AG10803 (cell line): ENCODE measurements around the gene CADM1.

Experiments used
- DNase-seq: peaks from one replicate; pipeline ENCODE4 v3.0.0; 2010; ENCODE audit warnings: low read depth
- H3K4me3 ChIP-seq: 2 replicates; pipeline ENCODE4 v1.5.1; 2011; ENCODE audit warnings: mild to moderate bottlenecking, low read length, control low read depth
- TF ChIP-seq, protein P1 (sequence below): conservative IDR thresholded peaks from 2 replicates; pipeline ENCODE4 v1.5.1; 2011; ENCODE audit warnings: mild to moderate bottlenecking, low read length, control low read depth, inconsistent platforms

Gene CADM1

GRCh38 chr11:115166820-115167219 lies 337.4 kb downstream of the CADM1 start:
- TF ChIP-seq, protein P1, sequence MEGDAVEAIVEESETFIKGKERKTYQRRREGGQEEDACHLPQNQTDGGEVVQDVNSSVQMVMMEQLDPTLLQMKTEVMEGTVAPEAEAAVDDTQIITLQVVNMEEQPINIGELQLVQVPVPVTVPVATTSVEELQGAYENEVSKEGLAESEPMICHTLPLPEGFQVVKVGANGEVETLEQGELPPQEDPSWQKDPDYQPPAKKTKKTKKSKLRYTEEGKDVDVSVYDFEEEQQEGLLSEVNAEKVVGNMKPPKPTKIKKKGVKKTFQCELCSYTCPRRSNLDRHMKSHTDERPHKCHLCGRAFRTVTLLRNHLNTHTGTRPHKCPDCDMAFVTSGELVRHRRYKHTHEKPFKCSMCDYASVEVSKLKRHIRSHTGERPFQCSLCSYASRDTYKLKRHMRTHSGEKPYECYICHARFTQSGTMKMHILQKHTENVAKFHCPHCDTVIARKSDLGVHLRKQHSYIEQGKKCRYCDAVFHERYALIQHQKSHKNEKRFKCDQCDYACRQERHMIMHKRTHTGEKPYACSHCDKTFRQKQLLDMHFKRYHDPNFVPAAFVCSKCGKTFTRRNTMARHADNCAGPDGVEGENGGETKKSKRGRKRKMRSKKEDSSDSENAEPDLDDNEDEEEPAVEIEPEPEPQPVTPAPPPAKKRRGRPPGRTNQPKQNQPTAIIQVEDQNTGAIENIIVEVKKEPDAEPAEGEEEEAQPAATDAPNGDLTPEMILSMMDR = no peak
- H3K4me3 ChIP-seq = no peak overlapping the region
- no peak for DNase-seq

DNA sequence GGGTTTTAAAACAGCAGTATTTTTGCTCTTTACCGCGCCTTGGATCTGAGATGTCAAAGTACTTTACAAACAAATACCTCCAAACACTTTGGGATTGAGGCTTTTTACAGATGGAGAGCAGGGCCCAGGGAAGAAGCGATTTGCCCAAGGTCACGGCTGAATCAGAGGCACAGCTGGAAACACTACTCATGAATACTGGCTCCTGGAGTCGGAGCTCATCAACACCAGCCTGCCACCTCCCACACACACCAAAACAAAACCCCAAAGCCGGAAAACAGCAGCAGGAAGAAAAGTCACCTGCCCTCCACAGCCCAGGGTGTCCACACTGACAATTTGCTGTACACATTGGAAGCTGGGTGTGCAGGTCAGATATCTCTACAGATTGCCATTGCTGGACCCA lies 339.4 kb downstream of the CADM1 start:
- H3K4me3 ChIP-seq = no peak overlapping the region
- DNase-seq = peak; percentile 13
- TF ChIP-seq, protein P1 = no peak

DNA sequence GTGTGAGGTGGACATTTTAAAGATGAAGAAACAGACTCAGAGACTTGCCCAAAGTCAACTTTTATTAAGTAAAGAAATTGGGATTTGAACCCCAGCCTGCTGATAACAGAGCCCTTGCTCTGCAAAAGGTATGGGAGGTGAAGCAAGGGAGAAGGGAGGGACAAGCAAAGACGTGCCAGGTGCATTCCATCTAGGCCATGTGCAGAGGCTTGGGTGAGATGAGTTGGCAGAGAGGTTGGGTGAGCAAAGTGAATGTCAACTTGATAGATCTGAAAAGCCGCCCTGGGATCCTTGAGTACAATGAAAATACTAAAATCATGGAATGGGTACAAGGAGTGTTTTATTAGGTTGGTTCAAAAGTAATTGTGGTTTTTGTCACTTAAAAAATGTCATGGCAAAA lies 341.3 kb downstream of the CADM1 start:
- H3K4me3 ChIP-seq = no peak overlapping the region
- DNase-seq = no peak
- TF ChIP-seq, protein P1 = no peak

DNA sequence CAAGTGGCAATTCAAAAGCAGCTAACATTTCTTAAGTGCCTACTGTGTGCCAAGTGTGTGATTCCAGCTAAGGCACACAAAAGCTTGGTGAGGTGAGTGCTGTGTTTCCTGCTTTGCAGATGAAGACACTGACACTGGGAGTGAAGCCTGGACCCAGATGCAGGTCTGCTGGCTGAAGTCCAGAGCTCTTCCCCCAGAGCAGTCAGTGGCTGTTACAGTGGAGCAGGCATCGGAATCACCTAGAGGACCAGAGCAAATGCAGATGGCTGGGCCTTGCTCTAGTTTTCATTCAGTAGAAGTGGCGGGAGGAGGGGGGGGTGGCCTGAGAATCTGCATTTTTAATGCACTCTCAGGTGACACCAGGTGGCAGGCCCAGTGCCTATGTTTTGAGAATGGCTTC lies 342.3 kb downstream of the CADM1 start:
- TF ChIP-seq, protein P1 = no peak
- no peak for DNase-seq
- no peak overlapping the region for H3K4me3 ChIP-seq

DNA sequence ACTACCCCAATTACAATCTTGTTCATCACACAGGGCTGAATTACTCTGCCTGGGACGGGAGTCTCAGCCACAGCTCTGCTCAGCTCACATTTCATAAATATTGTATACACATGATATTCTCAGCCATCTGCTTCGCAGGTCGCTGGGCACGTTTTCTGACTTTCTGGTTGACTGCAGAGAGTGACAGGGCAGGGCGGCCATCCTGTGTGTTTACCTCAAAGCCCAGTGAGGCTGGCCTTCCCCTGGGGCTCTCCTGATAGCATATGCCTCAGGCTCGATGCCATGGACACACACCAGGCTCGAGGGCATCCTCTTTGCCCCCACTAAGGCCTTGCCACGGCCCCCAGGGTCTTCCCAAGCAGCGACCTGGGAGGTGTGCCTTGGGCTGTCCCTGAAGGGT lies 345.0 kb downstream of the CADM1 start:
- TF ChIP-seq, protein P1 = no peak
- H3K4me3 ChIP-seq = no peak overlapping the region
- no peak for DNase-seq

DNA sequence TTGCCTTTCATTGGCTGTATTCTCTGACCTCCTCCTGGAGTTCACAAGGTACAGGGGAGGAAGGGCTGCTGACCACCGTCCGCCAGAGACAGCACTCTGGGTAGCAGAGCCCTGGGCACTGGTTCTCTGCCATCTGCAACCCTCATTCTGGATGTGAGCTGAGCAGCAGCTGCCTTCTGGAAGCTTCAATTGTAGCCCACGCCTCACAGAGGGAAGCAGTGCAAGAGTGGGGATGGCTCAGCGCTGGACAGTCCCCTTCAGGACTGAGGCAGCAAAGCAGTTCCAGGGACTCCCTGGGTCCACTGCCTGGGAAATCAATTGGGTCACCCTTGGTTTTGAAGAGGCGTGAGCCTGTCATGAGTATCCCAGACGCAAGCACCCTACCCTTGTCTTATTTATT lies 346.2 kb downstream of the CADM1 start:
- no peak overlapping the region for H3K4me3 ChIP-seq
- no peak for DNase-seq
- TF ChIP-seq, protein P1 = no peak

GRCh38 chr11:115157247-115157646 lies 347.0 kb downstream of the CADM1 start:
- TF ChIP-seq, protein P1 = no peak
- DNase-seq = no peak

More at GRCh38 chr11:115157247-115157646, 347.0 kb downstream of the CADM1 start:
- H3K4me3 ChIP-seq = no peak overlapping the region
